WTC11 (cell line): ENCODE data around the gene PPP4R2. TPM values are rescaled to one million over a fixed set of nuclear protein-coding genes. Genes with fewer than 3 reads are reported as not detected.

ENCODE experiments used
- ATAC-seq: fragments of 200-7000 bp; cut with Tn5 transposase; 2 replicates; pipeline ENCODE4 v1.10.0; 2021; ENCODE audit warnings: mild to moderate bottlenecking, moderate library complexity
- CTCF ChIA-PET: fragments of 300-600 bp; sonication (Branson Sonifier 250); formaldehyde crosslinking; loops from one replicate; lab custom pipeline; 2021; ENCODE audit warnings: antibody characterized with exemption; lab: Charles Lee
- POLR2A ChIA-PET: fragments of 350-600 bp; sonication (Branson Sonifier 250); formaldehyde crosslinking; loops from one replicate; lab custom pipeline; 2021; ENCODE audit warnings: antibody characterized with exemption; lab: Charles Lee
- DNase-seq: peaks from one replicate; pipeline ENCODE4 v3.0.0; 2021; ENCODE audit warnings: low spot score
- H3K27ac Mint-ChIP-seq: 2 replicates; pipeline ENCODE4 v1.8.0; 2021; ENCODE audit warnings: mixed read lengths
- H3K27me3 Mint-ChIP-seq: 2 replicates; pipeline ENCODE4 v1.8.0; 2021; ENCODE audit warnings: low read depth, mild to moderate bottlenecking, moderate library complexity, mixed read lengths
- H3K36me3 Mint-ChIP-seq: 2 replicates; pipeline ENCODE4 v1.8.0; 2021; ENCODE audit warnings: mixed read lengths
- H3K4me1 Mint-ChIP-seq: 2 replicates; pipeline ENCODE4 v1.8.0; 2022; ENCODE audit warnings: mixed read lengths
- H3K4me3 Mint-ChIP-seq: 2 replicates; pipeline ENCODE4 v1.8.0; 2021; ENCODE audit warnings: mild to moderate bottlenecking, moderate library complexity, mixed read lengths
- H3K9me3 Mint-ChIP-seq: 2 replicates; pipeline ENCODE4 v1.8.0; 2021; ENCODE audit warnings: mixed read lengths
- ATF2 ChIP-seq: sonication (generic); formaldehyde crosslinking; IDR thresholded peaks from 2 replicates; pipeline ENCODE4 v1.8.1; 2022; ENCODE audit warnings: low read depth, missing genetic modification reagents, borderline replicate concordance
- ATF3 ChIP-seq: sonication (generic); formaldehyde crosslinking; conservative IDR thresholded peaks from 2 replicates; pipeline ENCODE4 v1.8.1; 2022; ENCODE audit warnings: mild to moderate bottlenecking, missing genetic modification reagents
- CREB1 ChIP-seq: sonication (generic); formaldehyde crosslinking; IDR thresholded peaks from 2 replicates; pipeline ENCODE4 v1.8.0; 2023; ENCODE audit warnings: mild to moderate bottlenecking, missing genetic modification reagents
- EMX1 ChIP-seq: fragments of 250-450 bp; sonication (Bioruptor Pico); IDR thresholded peaks from 2 replicates; pipeline ENCODE4 v1.8.0; 2021; ENCODE audit warnings: mild to moderate bottlenecking
- ERG ChIP-seq: fragments of 250-450 bp; sonication (Bioruptor Pico); IDR thresholded peaks from 2 replicates; pipeline ENCODE4 v1.8.0; 2021; ENCODE audit warnings: mild to moderate bottlenecking
- FOXK1 ChIP-seq: sonication (generic); formaldehyde crosslinking; IDR thresholded peaks from 2 replicates; pipeline ENCODE4 v1.8.0; 2022; ENCODE audit warnings: mild to moderate bottlenecking, moderate library complexity, missing genetic modification reagents
- JAZF1 ChIP-seq: fragments of 250-450 bp; sonication (Bioruptor Pico); IDR thresholded peaks from 2 replicates; pipeline ENCODE4 v1.9.0; 2021; ENCODE audit warnings: moderate library complexity, mild to moderate bottlenecking, inconsistent platforms
- JUN ChIP-seq: sonication (generic); formaldehyde crosslinking; IDR thresholded peaks from 2 replicates; pipeline ENCODE4 v1.8.0; 2023; ENCODE audit warnings: mild to moderate bottlenecking, missing genetic modification reagents
- MXD4 ChIP-seq: fragments of 250-450 bp; sonication (Bioruptor Pico); IDR thresholded peaks from 2 replicates; pipeline ENCODE4 v1.8.0; 2021; ENCODE audit warnings: mild to moderate bottlenecking, moderate library complexity, borderline replicate concordance
- NFATC4 ChIP-seq: fragments of 250-450 bp; sonication (Bioruptor Pico); IDR thresholded peaks from 2 replicates; pipeline ENCODE4 v1.9.0; 2021; ENCODE audit warnings: mild to moderate bottlenecking
- NR3C1 ChIP-seq: sonication (generic); formaldehyde crosslinking; conservative IDR thresholded peaks from 2 replicates; pipeline ENCODE4 v1.8.1; 2023; ENCODE audit warnings: low read depth, mild to moderate bottlenecking, missing genetic modification reagents
- OVOL2 ChIP-seq: fragments of 250-450 bp; sonication (Bioruptor Pico); IDR thresholded peaks from 2 replicates; pipeline ENCODE4 v1.9.0; 2021; ENCODE audit warnings: mild to moderate bottlenecking, borderline replicate concordance
- SP1 ChIP-seq: sonication (generic); formaldehyde crosslinking; conservative IDR thresholded peaks from 2 replicates; pipeline ENCODE4 v1.8.1; 2022; ENCODE audit warnings: missing genetic modification reagents
- STAT6 ChIP-seq: sonication (generic); formaldehyde crosslinking; conservative IDR thresholded peaks from 2 replicates; pipeline ENCODE4 v1.8.1; 2023; ENCODE audit warnings: mild to moderate bottlenecking, low read depth, missing genetic modification reagents, moderate library complexity
- TP53 ChIP-seq: sonication (generic); formaldehyde crosslinking; IDR thresholded peaks from 2 replicates; pipeline ENCODE4 v1.8.1; 2023; ENCODE audit warnings: mild to moderate bottlenecking, missing genetic modification reagents
- ZNF263 ChIP-seq: sonication (generic); formaldehyde crosslinking; IDR thresholded peaks from 2 replicates; pipeline ENCODE4 v1.8.1; 2022; ENCODE audit warnings: low read depth, mild to moderate bottlenecking, moderate library complexity, missing genetic modification reagents
- ZNF416 ChIP-seq: fragments of 250-450 bp; sonication (Bioruptor Pico); IDR thresholded peaks from 2 replicates; pipeline ENCODE4 v1.9.0; 2021; ENCODE audit warnings: mild to moderate bottlenecking, inconsistent platforms
- ZNF425 ChIP-seq: fragments of 250-450 bp; sonication (Bioruptor Pico); conservative IDR thresholded peaks from 2 replicates; pipeline ENCODE4 v1.9.0; 2021; ENCODE audit warnings: mild to moderate bottlenecking
- total RNA-seq: library from RNA; stranded (reverse); gene quantifications from 3 replicates; pipeline ENCODE4 v1.2.3, GENCODE V29; 2021
- TF ChIP-seq, protein P1 (sequence below): sonication (generic); formaldehyde crosslinking; IDR thresholded peaks from 2 replicates; pipeline ENCODE4 v1.8.0; 2023; ENCODE audit warnings: mild to moderate bottlenecking, missing genetic modification reagents

PPP4R2 gene
- total RNA-seq, 1 experiment from 2014 or later: 78.1 TPM

- TF ChIP-seq ZNF425 (CRISPR knock-in tag) (no peak), CREB1 (no peak)
Measured at GRCh38 chr3:73056845-73057150, 60.2 kb downstream of the PPP4R2 start (continued).

- Mint-ChIP-seq H3K9me3 (no peaks in the 10 kb centered on the region), H3K27me3 (no peaks in the 10 kb centered on the region), H3K4me1 (peaks cover 20% of the 10 kb centered on the region), H3K27ac (0 out of 2 replicates have a peak overlapping the region, but pooled peaks have one; percentile 87), H3K4me3 (no peak overlapping the region), H3K36me3 (peaks cover 38% of the 10 kb centered on the region)
- DNase-seq (no peak), ATAC-seq (no peak)
- TF ChIP-seq FOXK1 (CRISPR knock-in tag): no peak
- TF ChIP-seq JAZF1: no peak
- no peak for TF ChIP-seq ATF2 (CRISPR knock-in tag)
- no peak for TF ChIP-seq JUN (CRISPR knock-in tag)
- no peak for TF ChIP-seq TP53
- TF ChIP-seq ZNF416 (CRISPR knock-in tag): no peak
- no peak for TF ChIP-seq OVOL2 (CRISPR knock-in tag)
- no peak for TF ChIP-seq NR3C1 (CRISPR knock-in tag)
- TF ChIP-seq MXD4 (CRISPR knock-in tag): no peak
- TF ChIP-seq EMX1 (CRISPR knock-in tag): no peak
- TF ChIP-seq ZNF263 (CRISPR knock-in tag): no peak
- no peak for TF ChIP-seq NFATC4 (CRISPR knock-in tag)
- no peak for TF ChIP-seq ATF3 (CRISPR knock-in tag)
- TF ChIP-seq STAT6: no peak
- no peak for TF ChIP-seq SP1
- no peak for TF ChIP-seq ERG (CRISPR knock-in tag)
- TF ChIP-seq, protein P1, sequence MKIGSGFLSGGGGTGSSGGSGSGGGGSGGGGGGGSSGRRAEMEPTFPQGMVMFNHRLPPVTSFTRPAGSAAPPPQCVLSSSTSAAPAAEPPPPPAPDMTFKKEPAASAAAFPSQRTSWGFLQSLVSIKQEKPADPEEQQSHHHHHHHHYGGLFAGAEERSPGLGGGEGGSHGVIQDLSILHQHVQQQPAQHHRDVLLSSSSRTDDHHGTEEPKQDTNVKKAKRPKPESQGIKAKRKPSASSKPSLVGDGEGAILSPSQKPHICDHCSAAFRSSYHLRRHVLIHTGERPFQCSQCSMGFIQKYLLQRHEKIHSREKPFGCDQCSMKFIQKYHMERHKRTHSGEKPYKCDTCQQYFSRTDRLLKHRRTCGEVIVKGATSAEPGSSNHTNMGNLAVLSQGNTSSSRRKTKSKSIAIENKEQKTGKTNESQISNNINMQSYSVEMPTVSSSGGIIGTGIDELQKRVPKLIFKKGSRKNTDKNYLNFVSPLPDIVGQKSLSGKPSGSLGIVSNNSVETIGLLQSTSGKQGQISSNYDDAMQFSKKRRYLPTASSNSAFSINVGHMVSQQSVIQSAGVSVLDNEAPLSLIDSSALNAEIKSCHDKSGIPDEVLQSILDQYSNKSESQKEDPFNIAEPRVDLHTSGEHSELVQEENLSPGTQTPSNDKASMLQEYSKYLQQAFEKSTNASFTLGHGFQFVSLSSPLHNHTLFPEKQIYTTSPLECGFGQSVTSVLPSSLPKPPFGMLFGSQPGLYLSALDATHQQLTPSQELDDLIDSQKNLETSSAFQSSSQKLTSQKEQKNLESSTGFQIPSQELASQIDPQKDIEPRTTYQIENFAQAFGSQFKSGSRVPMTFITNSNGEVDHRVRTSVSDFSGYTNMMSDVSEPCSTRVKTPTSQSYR: no peak
- POLR2A ChIA-PET: interaction anchor here (0.6 kb wide), 1 partner anchor 45 kb away, joined by 5 read pairs; no protein-coding TSS in a partner anchor
- CTCF ChIA-PET: no interaction called here
Measured at GRCh38 chr3:73060302-73060723, 63.7 kb downstream of the PPP4R2 start.
